CD4-positive, alpha-beta T cell treated with Interleukin-17A for 1 hour (primary cell): ENCODE measurements around the gene ZSCAN5B.
"Not testable (repeated sequence)": the region's sequence is repeated elsewhere in the genome, so short reads cannot be mapped to it uniquely, and the experiment has no call there.

Experiments
- DNase-seq: peaks from one replicate; pipeline ENCODE4 v3.0.0-alpha.2; 2020

The ZSCAN5B gene, protein sequence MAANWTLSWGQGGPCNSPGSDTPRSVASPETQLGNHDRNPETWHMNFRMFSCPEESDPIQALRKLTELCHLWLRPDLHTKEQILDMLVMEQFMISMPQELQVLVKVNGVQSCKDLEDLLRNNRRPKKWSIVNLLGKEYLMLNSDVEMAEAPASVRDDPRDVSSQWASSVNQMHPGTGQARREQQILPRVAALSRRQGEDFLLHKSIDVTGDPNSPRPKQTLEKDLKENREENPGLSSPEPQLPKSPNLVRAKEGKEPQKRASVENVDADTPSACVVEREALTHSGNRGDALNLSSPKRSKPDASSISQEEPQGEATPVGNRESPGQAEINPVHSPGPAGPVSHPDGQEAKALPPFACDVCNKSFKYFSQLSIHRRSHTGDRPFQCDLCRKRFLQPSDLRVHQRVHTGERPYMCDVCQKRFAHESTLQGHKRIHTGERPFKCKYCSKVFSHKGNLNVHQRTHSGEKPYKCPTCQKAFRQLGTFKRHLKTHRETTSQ

DNA sequence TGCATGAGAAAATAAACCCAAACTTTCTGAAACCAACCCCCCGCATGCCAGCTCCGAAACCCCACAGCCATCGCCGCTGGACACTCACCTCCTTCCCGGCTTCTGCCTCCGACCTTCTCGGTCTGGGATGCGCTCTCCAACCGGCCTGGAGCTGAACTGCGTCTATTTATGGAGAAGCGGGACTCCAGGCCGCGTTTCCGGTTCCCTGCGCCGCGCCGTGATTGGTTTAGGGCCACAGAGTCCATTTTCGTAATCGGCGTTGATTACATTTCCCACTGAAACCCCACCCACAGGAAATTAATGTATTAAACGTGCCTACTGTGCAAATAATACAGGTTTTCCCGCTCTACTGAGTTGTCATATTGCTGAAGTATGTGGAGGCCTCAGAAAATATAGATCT lies at the start of gene ZSCAN5B:
Gene ZSCAN5B (minus strand): TSS at position 138 of the 400 bp plus-strand sequence. CDS start 4,731 bp downstream, outside the sequence.
- DNase-seq: not testable (repeated sequence)

DNA sequence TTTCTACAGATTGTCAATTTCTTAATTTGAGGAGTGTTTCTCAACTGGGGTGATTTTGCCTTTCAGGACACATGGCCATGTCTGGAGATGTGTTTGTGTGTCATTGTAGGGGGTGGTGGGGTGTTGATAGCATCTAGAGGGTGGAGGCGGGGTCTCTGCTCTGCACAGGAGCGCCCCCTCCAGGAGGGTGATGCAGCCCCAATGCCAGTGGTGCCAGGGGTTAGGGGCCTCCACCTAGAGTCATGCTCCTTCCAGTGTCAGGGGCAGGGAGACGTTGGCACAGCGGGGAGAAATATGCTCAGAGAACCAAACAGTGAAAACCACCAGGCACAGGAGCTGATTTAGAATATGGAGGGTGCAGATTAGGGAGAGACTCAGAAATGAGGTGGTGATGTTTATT lies 48.2 kb upstream of the ZSCAN5B start:
- DNase-seq: not testable (repeated sequence)

GRCh38 chr19:56245121-56245740 lies 47.6 kb upstream of the ZSCAN5B start:
- no peak for DNase-seq

- DNase-seq: no peak
These were observed 25.9 kb upstream of the ZSCAN5B start for GRCh38 chr19:56223481-56223880.

DNA sequence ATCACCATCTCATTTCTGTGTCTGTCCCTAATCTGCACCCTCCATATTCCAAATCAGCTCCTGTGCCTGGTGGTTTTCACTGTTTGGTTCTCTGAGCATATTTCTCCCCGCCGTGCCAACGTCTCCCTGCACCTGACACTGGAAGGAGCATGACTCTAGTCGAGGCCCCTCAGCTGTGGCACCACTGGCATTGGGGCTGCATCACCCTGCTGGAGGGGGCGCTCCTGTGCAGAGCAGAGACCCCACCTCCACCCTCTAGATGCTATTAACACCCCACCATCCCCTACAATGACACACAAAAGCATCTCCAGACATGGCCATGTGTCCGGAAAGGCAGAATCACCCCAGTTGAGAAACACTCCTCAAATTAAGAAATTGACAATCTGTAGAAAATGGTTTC lies 25.3 kb upstream of the ZSCAN5B start:
- DNase-seq: no peak

GRCh38 chr19:56221851-56222250 lies 24.3 kb upstream of the ZSCAN5B start:
- no peak for DNase-seq

DNA sequence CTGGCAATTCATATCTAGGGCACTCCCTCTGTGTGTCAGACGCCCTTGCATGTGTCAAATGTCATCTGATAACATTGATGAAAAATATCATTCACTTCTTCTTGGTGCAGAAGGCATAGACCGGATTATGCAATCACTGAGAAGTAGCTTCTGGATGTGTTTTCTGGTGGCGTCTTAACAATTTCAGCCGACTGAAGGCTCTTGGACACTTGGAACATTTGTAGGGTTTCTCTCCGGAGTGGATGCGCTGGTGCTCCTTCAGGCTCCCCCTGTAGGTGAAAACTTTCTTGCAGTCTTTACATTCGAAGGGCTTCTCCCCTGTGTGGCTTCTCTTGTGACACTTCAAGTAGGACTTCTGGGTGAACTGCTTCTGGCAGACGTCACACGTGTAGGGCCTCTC lies 23.9 kb upstream of the ZSCAN5B start:
- not testable (repeated sequence) for DNase-seq

- DNase-seq: no peak
These were observed 21.4 kb upstream of the ZSCAN5B start for GRCh38 chr19:56218961-56219360.

DNA sequence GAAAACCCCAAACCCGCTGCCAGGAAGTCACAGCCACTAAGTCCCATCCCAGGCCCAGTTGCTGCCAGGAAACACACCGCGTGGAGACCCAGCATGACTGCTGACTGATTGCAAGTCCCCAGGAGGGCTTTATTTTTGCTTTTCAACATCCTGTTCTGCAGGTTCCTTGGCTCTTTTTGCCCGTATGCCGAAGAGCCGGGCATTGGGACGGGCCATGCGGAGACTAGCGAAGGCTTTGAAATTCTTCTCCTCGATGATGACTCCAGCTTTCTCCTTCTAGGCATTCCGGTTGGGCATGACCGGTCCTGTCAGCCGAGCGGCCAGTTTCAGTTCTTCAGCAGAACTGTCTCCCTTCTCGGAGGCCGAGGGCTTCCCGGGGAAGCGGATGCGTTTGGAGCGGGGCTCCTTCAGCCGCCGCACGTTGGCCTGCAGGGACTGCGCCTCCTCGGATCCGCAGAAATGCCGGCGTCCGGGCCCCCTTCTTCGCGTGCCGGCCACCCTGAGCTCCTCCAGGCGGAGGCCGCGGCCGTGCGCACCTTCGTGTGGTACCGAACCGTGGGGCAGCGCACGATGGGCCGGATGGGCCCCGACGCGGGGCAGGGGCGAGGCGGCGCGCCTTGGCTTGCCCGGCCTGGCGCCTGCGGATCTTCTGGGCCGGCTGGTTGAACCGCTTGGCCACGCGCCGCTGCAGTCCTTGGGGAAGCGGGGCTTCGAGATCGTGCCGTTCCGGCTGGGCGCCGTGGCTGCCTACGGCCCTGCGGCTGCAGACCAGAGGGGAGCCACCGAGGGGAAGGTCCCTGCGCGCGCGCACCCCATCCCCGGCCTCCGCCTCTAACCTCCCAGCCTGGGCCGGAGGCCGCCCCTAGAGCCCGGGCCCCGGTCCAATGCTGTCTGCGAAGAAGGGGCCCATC lies 19.7 kb upstream of the ZSCAN5B start:
- DNase-seq: no peak

DNA sequence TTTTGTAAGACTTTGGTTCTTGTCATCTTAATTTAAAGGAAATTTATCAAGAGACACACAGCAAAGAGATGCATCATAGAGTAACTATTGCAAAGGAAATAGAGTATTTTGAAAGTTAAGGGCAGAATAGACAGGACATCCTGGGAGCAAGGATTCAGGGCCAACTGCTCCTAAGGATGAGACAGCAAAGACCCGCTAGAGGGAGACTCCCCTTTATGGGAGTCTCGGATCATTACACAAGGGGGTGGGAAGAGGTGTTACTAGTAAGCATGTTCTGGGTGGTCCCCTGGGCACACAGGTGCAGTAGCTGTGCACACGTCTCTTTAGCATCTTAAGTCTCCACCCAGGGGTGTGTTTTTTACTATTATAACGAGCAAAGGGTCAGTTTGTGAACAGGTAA lies 14.1 kb upstream of the ZSCAN5B start:
- DNase-seq: no peak

GRCh38 chr19:56210036-56210435 lies 12.5 kb upstream of the ZSCAN5B start:
- not testable (repeated sequence) for DNase-seq

DNA sequence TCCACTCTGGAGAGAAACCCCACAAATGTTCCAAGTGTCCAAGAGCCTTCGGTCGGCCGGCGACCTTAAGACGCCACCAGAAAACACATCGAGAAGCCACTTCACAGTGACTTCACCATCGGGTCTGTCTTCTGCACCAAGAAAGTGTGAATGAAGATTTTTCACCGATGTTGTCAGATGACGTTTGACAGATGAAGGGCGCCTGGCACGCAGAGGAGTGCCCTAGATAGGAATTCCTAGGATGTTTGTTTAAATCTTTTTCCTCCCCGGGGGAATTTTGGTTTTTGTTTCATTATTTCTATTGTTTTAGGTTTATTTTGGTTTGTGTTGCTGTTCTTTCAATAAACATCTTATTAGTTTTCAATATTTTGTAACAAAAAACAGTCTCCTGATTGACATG lies 11.5 kb upstream of the ZSCAN5B start:
- no peak for DNase-seq

DNA sequence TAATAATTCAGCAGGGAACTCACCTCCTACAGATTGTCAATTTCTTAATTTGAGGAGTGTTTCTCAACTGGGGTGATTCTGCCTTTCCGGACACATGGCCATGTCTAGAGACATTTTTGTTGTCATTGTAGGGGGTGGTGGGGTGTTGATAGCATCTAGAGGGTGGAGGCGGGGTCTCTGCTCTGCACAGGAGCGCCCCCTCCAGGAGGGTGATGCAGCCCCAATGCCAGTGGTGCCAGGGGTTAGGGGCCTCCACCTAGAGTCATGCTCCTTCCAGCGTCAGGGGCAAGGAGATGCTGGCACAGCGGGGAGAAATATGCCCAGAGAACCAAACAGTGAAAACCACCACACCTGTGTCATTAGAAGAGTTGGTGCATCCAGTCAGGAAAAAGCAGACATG lies 10.0 kb upstream of the ZSCAN5B start:
- not testable (repeated sequence) for DNase-seq

- DNase-seq: no peak
These were observed 4.4 kb upstream of the ZSCAN5B start, which contains the start of gene ZSCAN5C for GRCh38 chr19:56201973-56202372. ZSCAN5C (plus strand) TSS chr19:56202273; CDS start chr19:56205914, 3,641 bp downstream.

GRCh38 chr19:56199687-56200086 lies 2.1 kb upstream of the ZSCAN5B start:
- no peak for DNase-seq

- DNase-seq: no peak
These were observed 3.5 kb downstream of the ZSCAN5B start for GRCh38 chr19:56193981-56194640.

GRCh38 chr19:56191711-56192110 lies 5.9 kb downstream of the ZSCAN5B start:
- DNase-seq: no peak

- no peak for DNase-seq
These were observed 6.5 kb downstream of the ZSCAN5B start for GRCh38 chr19:56191115-56191514.

DNA sequence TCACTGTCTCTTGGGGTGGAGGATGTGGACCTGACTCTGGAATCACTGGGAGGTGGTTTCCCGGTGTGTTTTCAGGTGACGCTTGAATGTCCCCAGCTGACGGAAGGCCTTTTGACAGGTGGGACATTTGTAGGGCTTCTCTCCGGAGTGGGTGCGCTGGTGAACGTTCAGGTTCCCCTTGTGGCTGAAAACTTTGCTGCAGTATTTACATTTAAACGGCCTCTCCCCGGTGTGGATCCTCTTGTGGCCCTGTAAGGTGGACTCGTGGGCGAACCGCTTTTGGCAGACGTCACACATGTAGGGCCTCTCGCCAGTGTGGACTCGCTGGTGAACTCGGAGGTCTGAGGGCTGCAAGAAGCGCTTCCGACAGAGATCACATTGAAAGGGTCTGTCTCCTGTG lies 7.8 kb downstream of the ZSCAN5B start:
- DNase-seq: no peak

- no peak for DNase-seq
These were observed 19.9 kb downstream of the ZSCAN5B start for GRCh38 chr19:56177564-56178243.

- DNase-seq: no peak
These were observed 20.7 kb downstream of the ZSCAN5B start for GRCh38 chr19:56176881-56177280.

GRCh38 chr19:56176310-56176709 lies 21.3 kb downstream of the ZSCAN5B start:
- not testable (repeated sequence) for DNase-seq
